ENCODE results near the gene CCDC40. TPM values are rescaled to one million over a fixed set of nuclear protein-coding genes. Genes with fewer than 3 reads are reported as not detected.

Gene CCDC40
- total and polyA plus RNA-seq, 2 of the 13 experiments (the other 11 are each of a cell fraction or from before 2014, with no cell fraction given), result 4.1 to 5.5 TPM

- TF ChIP-seq, protein P1, sequence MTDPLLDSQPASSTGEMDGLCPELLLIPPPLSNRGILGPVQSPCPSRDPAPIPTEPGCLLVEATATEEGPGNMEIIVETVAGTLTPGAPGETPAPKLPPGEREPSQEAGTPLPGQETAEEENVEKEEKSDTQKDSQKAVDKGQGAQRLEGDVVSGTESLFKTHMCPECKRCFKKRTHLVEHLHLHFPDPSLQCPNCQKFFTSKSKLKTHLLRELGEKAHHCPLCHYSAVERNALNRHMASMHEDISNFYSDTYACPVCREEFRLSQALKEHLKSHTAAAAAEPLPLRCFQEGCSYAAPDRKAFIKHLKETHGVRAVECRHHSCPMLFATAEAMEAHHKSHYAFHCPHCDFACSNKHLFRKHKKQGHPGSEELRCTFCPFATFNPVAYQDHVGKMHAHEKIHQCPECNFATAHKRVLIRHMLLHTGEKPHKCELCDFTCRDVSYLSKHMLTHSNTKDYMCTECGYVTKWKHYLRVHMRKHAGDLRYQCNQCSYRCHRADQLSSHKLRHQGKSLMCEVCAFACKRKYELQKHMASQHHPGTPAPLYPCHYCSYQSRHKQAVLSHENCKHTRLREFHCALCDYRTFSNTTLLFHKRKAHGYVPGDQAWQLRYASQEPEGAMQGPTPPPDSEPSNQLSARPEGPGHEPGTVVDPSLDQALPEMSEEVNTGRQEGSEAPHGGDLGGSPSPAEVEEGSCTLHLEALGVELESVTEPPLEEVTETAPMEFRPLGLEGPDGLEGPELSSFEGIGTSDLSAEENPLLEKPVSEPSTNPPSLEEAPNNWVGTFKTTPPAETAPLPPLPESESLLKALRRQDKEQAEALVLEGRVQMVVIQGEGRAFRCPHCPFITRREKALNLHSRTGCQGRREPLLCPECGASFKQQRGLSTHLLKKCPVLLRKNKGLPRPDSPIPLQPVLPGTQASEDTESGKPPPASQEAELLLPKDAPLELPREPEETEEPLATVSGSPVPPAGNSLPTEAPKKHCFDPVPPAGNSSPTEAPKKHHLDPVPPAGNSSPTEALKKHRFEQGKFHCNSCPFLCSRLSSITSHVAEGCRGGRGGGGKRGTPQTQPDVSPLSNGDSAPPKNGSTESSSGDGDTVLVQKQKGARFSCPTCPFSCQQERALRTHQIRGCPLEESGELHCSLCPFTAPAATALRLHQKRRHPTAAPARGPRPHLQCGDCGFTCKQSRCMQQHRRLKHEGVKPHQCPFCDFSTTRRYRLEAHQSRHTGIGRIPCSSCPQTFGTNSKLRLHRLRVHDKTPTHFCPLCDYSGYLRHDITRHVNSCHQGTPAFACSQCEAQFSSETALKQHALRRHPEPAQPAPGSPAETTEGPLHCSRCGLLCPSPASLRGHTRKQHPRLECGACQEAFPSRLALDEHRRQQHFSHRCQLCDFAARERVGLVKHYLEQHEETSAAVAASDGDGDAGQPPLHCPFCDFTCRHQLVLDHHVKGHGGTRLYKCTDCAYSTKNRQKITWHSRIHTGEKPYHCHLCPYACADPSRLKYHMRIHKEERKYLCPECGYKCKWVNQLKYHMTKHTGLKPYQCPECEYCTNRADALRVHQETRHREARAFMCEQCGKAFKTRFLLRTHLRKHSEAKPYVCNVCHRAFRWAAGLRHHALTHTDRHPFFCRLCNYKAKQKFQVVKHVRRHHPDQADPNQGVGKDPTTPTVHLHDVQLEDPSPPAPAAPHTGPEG (CRISPR knock-in tag; IDR thresholded peaks at IDR 0.05), result no peak
- TF ChIP-seq ZNF260 (CRISPR knock-in tag; IDR thresholded peaks at IDR 0.05; ENCODE audit: borderline replicate concordance, low read depth) (no peak), RBM39 (IDR thresholded peaks at IDR 0.05; ENCODE audit: low read depth, low read length, poor library complexity, severe bottlenecking) (no peak), ZFP62 (CRISPR knock-in tag; IDR thresholded peaks at IDR 0.05) (no peak), MYC (CRISPR knock-in tag; IDR thresholded peaks at IDR 0.05; ENCODE audit: borderline replicate concordance) (peak; percentile 51; the same call in 1 of the 2 replicates), ZNF878 (CRISPR knock-in tag; IDR thresholded peaks at IDR 0.05) (no peak), HOMEZ (CRISPR knock-in tag; IDR thresholded peaks at IDR 0.05; ENCODE audit: low read depth) (no peak), ARNT (IDR thresholded peaks at IDR 0.05) (no peak), ZNF326 (CRISPR knock-in tag; IDR thresholded peaks at IDR 0.05; ENCODE audit: borderline replicate concordance) (no peak), CTCF (CRISPR knock-in tag; IDR thresholded peaks at IDR 0.05) (no peak), POGZ (CRISPR knock-in tag; IDR thresholded peaks at IDR 0.05) (peak; percentile 22; the same call in 1 of the 2 replicates), NFKBIZ (CRISPR knock-in tag; IDR thresholded peaks at IDR 0.05) (no peak), THYN1 (CRISPR knock-in tag; IDR thresholded peaks at IDR 0.05; ENCODE audit: borderline replicate concordance, low read depth) (no peak), SRSF1 (optimal IDR thresholded peaks at IDR 0.05; ENCODE audit: low read depth, low read length) (no peak), ZBTB44 (CRISPR knock-in tag; IDR thresholded peaks at IDR 0.05) (no peak)
- TF ChIP-seq, protein P2, sequence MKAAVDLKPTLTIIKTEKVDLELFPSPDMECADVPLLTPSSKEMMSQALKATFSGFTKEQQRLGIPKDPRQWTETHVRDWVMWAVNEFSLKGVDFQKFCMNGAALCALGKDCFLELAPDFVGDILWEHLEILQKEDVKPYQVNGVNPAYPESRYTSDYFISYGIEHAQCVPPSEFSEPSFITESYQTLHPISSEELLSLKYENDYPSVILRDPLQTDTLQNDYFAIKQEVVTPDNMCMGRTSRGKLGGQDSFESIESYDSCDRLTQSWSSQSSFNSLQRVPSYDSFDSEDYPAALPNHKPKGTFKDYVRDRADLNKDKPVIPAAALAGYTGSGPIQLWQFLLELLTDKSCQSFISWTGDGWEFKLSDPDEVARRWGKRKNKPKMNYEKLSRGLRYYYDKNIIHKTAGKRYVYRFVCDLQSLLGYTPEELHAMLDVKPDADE (CRISPR knock-in tag; IDR thresholded peaks at IDR 0.05), result 0 out of 2 replicates have a peak, but pooled peaks have one; percentile 59
Measured at GRCh38 chr17:80034791-80035686, 1.4 kb upstream of the CCDC40 start (continued).
